H1 (cell line): ENCODE data around the gene COL11A2. TPM values are rescaled to one million over a fixed set of nuclear protein-coding genes. Genes with fewer than 3 reads are reported as not detected.

Source experiments
- BACH1 ChIP-seq: IDR thresholded peaks from 2 replicates; pipeline ENCODE4 v1.6.1; 2012; ENCODE audit warnings: low read length, improper control_type of control experiment
- CHD1 ChIP-seq: IDR thresholded peaks from 2 replicates; pipeline ENCODE4 v1.6.1; 2012; ENCODE audit warnings: low read depth, low read length, improper control_type of control experiment
- polyA plus RNA-seq, 7 experiments: library from polyadenylated mRNA; depleted of rRNA in 3 of 7; stranded (reverse) in 5 of 7; unstranded in 2 of 7; fragments of >200 nt in 5 of 7; fragments of 200-250 nt in 2 of 7; gene quantifications; 1 replicate in 5 of 7; 2 replicates in 1 of 7; 4 replicates in 1 of 7; pipeline versions ENCODE4 v1.2.1 to v1.2.3, GENCODE V29; 2011 to 2013; ENCODE audit warnings: missing spikeins in 2 of 7, mixed read lengths in 2 of 7
- total RNA-seq: library from RNA; stranded (reverse); fragmentation: NEBNext Ultra II Directional; extraction: Animal tissue kit (Norgen Biotek cat#: 25700); gene quantifications from 2 replicates; pipeline ENCODE4 v1.2.1, GENCODE V29; 2021
- TF ChIP-seq, protein P1 (sequence below): IDR thresholded peaks from 2 replicates; pipeline ENCODE4 v1.6.1; 2012; ENCODE audit warnings: inconsistent platforms

Gene COL11A2
- total and polyA plus RNA-seq, 2 of the 8 experiments (the other 6 are each of a cell fraction or from before 2014, with no cell fraction given) = 2.8 to 3.8 TPM

DNA sequence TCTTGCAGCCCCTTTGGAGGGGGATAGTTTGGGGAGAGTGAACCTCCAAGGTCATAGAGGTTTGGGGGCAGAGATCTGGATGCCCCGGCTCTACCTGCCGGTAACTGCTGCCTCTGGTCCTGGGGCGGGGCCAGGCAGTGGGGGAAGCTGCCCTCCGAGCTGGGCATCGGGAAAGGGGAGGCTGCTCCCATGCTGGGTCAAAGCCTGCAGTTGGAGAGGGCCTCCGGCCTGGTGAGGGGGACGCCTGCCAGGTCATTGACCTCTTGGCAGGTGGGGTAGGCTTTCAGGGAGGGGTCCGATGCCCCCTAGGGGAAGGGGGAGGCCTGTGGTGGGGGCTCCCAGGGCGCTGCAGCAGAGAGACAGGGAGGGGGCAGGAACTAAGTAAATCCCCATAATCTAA, 7.1 kb downstream of the COL11A2 start (continued):
- TF ChIP-seq BACH1 (no peak), CHD1 (no peak)
- TF ChIP-seq, protein P1, sequence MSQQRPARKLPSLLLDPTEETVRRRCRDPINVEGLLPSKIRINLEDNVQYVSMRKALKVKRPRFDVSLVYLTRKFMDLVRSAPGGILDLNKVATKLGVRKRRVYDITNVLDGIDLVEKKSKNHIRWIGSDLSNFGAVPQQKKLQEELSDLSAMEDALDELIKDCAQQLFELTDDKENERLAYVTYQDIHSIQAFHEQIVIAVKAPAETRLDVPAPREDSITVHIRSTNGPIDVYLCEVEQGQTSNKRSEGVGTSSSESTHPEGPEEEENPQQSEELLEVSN = no peak
- TF ChIP-seq, all 59 proteins: peak for 0
